Choroid plexus epithelial cell (primary cell): ENCODE results near the gene CCDC97.

Experiments
- DNase-seq: peaks from one replicate; pipeline ENCODE4 v3.0.0-alpha.2; 2010; ENCODE audit warnings: low read depth
- H3K4me3 ChIP-seq: 2 replicates; pipeline ENCODE4 v1.5.1; 2011; ENCODE audit warnings: low read depth, mild to moderate bottlenecking, control low read depth, low read length, moderate library complexity
- CTCF ChIP-seq: conservative IDR thresholded peaks from 2 replicates; pipeline ENCODE4 v1.5.1; 2011; ENCODE audit warnings: low read depth, mild to moderate bottlenecking, control low read depth, inconsistent platforms, low read length, moderate library complexity

CCDC97 gene

GRCh38 chr19:41265395-41266153 is 44.4 kb upstream of the CCDC97 start:
- no peak for TF ChIP-seq CTCF
- H3K4me3 ChIP-seq, result peak overlapping the region; percentile 91
- peak; percentile 41 for DNase-seq

DNA sequence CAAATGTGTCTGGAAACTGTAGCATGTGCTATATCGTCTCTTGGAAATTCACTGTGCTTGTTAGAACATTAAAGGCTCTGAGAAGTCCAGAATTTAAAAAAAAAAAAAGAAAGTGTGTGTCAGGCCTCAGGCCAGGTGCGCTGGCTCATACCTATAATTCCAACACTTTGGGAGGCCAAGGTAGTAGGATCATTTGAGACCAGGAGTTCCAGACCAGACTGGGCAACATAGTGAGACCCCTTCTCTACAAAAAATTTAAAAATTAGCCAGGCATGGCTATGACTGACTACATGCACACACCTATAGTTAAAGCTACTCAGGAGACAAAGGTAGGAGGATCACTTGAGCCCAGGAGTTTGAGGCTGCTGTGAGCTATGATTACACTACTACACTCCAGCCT is 40.9 kb upstream of the CCDC97 start:
- no peak overlapping the region for H3K4me3 ChIP-seq
- no peak for DNase-seq
- TF ChIP-seq CTCF, result no peak

DNA sequence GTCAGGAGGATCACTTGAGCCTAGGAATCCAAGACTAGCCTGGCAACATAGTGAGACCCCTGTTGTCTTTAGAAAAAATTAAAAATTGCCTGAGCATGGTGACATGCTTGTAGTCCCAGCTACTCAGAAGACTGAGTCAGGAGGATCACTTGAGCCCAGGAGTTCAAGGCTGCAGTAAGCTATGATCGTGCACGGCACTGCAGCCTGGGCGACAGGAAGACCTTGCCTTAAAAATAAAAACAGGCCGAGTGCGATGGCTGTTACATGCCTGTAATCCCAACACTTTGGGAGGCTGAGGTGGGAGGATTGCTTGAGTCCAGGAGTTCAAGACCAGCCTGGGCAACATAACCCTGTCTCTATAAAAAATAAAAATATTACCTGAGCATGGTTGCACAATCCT is 40.4 kb upstream of the CCDC97 start:
- H3K4me3 ChIP-seq, result no peak overlapping the region
- no peak for DNase-seq
- no peak for TF ChIP-seq CTCF

- no peak overlapping the region for H3K4me3 ChIP-seq
- no peak for DNase-seq
- no peak for TF ChIP-seq CTCF
Observed at GRCh38 chr19:41273076-41273475, 36.9 kb upstream of the CCDC97 start.

- no peak overlapping the region for H3K4me3 ChIP-seq
- DNase-seq, result no peak
- no peak for TF ChIP-seq CTCF
Observed at GRCh38 chr19:41274802-41275201, 35.2 kb upstream of the CCDC97 start.

GRCh38 chr19:41276231-41276630 is 33.7 kb upstream of the CCDC97 start:
- TF ChIP-seq CTCF, result no peak
- peak; percentile 76 for DNase-seq
- no peak overlapping the region for H3K4me3 ChIP-seq

- no peak for TF ChIP-seq CTCF
- no peak for DNase-seq
- H3K4me3 ChIP-seq, result no peak overlapping the region
Observed at GRCh38 chr19:41278478-41278877, 31.5 kb upstream of the CCDC97 start.
